COLO668 (cell line): ENCODE measurements around the gene KCNAB2.
"Not testable (repeated sequence)": the region's sequence is repeated elsewhere in the genome, so short reads cannot be mapped to it uniquely, and the experiment has no call there.

Source experiments
- DNase-seq: peaks from one replicate; lab custom pipeline; 2025; ENCODE audit not compliant: unreplicated experiment; lab: John Stamatoyannopoulos, UW

Gene KCNAB2

GRCh38 chr1:6009120-6010040 lies 36.3 kb upstream of the KCNAB2 start:
- DNase-seq = no peak

DNA sequence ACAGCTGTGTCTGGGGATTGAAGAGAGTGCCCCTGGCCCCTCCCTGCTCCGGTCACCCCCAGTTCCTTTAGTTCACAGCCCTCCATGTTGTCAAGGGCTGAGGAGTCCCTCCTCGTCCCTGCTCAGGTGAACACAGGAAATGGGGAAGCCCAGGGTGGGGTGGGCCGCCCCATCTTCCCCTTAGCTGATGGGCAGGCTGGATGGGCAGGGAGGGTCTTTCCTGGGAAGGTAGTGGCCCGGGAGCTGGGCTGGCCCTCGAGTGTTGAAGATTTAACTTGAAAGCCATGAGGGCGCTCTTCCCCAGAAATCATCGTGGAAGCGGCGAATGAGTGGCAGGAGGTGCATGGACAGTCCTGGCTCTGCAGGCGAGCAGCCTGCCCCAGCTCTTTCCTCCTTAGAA lies 35.1 kb upstream of the KCNAB2 start:
- no peak for DNase-seq

GRCh38 chr1:6011161-6011945 lies 34.3 kb upstream of the KCNAB2 start:
- DNase-seq = peak; percentile 82

- no peak for DNase-seq
Measured at GRCh38 chr1:6011946-6012258, 33.8 kb upstream of the KCNAB2 start.

DNA sequence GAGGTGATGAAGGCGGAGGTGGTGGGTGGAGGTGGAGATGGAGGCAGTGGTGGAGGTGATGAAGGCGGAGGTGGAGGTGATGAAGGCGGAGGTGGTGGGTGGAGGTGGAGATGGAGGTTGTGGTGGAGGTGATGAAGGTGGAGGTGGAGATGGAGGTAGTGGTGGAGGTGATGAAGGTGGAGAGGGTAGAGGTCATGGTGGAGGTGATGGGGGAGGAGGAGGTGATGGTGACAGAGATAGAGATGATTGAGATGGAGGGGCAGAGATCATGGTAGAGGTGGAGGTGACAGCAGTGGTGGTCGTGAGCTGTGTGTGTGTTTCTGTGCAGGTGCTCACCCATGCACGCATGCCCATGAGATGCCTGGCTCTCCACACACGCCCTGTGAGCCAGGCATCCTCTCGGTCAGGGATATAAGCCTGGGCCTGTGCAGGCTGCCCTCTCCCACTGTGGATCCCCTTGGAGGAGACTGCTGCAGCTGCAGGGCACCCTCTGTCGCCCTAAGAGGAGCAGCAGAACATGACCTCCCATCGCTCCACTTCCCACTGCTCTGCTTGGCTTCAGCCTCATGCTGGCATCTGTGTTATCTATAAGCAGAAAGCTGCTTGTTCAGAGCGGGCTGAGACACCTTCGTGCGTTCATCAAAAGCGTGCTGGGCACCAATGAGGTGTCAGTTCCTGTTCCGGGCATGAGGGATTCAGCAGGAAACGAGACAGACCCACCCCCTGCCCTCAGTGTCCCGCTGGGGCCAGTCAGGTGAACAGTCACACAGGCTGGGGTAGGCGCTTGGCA lies 33.0 kb upstream of the KCNAB2 start:
- no peak for DNase-seq

DNA sequence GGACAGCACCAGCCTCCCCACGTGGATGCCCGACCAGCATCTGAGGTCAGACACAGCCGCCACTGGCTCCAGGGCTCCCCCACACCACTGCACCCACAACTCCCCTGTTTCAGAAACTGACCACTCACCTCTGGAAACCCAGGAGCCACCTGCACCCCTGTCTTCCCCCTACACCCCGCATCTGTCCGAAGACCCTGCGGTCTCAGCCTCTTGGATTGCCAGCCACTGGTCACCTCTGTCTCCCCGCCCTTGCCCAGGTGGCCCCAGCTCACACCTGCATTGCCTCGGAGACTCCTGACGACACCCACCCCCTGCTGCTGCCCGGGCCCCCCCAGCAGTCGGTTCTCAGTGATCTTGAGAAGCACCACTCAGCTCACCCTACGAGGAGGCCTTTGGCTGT lies 32.2 kb upstream of the KCNAB2 start:
- no peak for DNase-seq

DNA sequence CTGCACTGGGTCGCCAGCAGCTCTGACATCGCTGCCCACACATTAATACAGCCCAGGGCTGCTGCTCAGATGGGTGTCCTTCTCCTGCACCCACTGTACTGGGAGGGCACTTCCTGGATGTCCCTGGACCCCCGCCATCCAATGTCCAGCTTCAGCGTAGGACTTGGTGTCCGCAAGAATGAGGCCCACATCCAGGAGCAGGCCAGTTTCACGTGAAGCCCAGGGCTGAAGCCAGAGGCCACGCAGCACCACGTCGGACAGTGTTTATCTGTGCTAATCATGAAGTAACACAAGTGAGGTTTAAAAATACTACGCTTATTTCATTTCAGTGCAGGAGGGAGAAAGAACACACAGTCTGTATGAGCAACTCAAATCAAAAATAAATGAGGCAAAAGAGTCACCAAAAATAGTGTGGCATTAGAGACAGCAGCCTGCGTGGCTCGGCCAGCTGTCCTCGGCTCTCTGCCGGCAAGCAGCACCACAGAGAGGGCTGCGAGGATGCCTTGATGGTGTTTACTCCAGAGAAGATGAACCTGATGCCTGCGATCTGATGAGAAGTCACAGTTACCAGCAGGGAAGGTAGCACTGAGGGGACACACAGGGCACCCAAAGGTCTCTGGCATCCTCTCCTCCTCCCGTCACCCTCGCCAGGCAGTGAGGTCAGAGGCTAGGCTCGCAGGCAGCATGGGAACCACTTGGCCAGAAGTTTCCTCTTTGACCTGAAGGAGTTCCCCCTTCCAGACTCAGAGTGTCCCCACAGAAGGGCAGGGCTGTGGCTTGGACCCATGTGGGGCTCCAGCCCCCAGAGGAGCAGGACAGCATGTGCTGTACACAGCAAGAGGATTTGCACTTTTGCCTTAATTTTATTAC lies 31.3 kb upstream of the KCNAB2 start:
- no peak for DNase-seq

DNA sequence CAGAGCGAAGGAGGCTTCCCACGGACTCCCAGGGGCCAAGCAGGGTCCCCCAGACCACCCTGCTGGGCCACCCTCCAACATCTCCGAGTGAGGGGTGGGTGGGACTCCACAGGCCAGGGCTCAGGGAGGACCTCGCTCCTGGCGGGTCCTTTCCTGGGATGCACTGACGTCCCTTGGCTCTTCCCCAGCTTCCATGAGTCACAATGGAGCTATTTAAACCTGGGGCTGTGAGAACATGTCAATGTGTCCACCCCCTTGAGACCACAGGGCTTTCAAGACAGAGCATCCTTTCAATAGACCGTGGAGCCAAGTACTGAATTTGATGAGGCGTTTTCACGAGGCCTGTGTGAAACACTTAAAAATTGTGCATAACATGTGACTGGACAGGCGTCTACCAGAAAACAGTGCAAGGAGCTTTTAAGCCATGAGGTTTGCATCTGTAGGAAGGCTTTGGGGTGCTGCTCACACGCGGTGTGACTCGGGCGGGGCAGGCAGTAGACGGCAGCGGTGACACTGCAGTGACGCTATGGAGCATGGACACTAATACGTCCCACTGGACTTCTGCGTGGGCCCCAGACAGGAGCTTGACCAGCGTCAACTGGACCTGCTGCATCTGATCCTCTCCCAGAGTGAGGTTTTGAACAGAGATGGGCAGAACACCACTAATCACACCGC lies 29.4 kb upstream of the KCNAB2 start:
- DNase-seq = no peak

GRCh38 chr1:6017654-6018053 lies 28.0 kb upstream of the KCNAB2 start:
- DNase-seq = not testable (repeated sequence)

DNA sequence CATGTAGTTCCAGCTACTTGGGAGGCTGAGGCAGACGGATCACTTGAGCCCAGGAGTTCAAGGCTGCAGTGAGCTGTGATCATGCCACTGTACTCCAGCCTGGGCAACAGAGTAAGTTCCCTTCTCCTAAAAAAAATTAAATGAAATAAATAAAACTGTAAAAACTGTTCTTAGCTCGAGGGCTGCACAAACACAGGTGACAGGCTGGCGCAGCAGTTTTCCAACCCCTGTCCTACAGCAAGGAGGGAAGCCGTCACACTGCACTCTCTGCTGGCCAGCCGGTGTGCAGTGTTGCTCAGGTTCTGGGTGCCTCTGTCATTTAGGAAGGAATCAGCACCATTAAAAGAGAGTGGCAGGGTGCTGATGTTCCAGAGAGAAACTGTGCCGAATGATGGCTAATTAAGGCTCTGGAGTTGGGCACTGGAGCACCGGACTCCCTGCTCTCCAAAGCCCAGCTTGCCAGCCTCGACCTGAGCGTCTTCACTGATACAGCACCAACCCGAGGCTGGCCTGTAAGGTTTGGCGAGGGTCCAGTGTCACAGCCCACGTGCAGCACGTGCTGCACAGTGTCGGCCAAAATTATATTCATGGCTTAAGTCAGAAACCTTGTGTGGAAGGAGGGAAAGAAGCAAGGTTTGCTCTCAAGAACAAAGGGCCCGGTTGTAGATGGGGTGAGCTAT lies 26.4 kb upstream of the KCNAB2 start:
- no peak for DNase-seq

- DNase-seq = no peak
Measured at GRCh38 chr1:6022193-6022592, 23.5 kb upstream of the KCNAB2 start.

DNA sequence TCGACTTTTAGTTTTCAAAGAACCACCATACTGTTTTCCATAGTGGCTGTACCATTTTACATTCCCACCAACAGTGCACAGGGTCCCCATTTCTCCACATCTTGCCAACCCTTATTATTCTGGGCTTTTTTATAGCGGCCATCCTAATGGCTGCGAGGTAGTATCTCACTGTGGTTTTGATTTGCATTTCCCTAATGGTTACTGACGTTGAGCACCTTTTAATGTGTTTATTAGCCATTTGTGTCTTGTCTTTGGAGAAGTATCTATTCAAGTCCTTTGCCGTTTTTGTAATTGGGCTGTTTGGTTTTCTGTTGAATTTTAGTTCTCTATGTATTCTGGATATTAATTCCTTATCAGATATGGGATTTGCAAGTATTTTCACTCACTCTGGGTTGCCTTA lies 22.3 kb upstream of the KCNAB2 start:
- no peak for DNase-seq

GRCh38 chr1:6024376-6024775 lies 21.3 kb upstream of the KCNAB2 start:
- DNase-seq = no peak

- peak; percentile 81 for DNase-seq
Measured at GRCh38 chr1:6025269-6026094, 20.2 kb upstream of the KCNAB2 start.

DNA sequence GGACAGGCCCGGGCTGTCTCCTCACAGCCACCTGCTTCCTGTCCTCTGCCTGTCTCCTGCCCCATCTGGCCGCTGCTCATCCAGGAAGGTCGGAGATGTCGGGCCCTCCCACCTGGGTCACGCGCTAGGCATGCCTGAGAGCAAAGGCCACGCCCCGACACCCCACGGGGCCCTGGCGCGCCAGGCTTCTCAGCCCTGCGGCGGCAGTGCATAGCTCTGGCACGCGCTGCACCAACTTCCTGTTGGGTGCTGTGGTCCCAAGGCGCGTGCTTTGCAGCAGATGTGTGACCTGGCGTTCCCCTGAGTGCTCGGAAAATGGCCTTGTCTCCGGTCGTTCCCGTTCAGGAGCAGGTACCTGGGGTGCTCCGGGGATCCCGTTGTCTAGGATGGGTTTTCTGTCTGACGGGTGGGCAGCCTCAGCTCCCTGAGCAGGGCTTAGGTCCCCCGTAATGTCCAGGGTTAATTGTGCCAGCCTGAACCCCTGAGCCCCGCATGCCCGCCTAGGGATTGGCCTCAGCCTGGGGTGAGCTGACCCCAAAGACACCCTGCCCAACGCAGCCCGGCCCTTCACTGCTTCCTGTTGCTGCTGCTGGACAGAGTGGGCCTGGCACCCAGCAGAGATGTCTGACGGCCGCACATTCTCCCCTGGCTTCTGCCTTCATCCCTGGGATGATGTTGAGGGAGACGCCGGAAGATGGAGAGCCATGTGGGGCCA lies 19.4 kb upstream of the KCNAB2 start:
- DNase-seq = peak; percentile 100

DNA sequence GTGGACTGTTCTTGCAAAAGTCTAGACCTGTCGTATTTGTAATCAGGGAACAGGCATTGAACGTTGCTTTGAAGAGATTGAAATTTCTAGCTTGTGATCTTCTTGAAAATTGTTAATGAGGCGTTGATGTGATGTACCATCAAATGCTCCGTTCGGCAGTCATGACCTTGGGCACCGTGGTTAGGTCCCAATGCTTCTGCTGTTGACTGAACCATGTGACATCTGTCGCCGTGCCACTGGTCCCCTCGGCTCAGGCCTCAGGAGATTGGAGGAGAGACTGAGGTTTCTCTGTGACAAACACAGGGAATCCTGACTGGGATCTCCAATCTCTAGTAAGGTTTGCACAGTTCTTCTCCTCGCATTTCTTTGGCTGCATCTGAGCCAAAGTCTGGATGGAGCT lies 18.1 kb upstream of the KCNAB2 start:
- peak; percentile 39 for DNase-seq

GRCh38 chr1:6028042-6028850 lies 17.4 kb upstream of the KCNAB2 start:
- DNase-seq = no peak
